Vagina (tissue), 2 donors: ENCODE data around the gene BRPF3.

Experiments
- CTCF ChIP-seq, 3 experiments: fragments of 450-650 bp in 2 of 3; fragments of 200-600 bp in 1 of 3; sonication (generic) in 1 of 3; IDR thresholded peaks; one replicate each; pipeline ENCODE4 v1.5.1; 2017 to 2019; ENCODE audit warnings: antibody characterized with exemption in 3 of 3, mild to moderate bottlenecking in 2 of 3, moderate library complexity in 2 of 3
- POLR2A ChIP-seq, 2 donors: fragments of 450-650 bp; IDR thresholded peaks; one replicate each; pipeline ENCODE4 v1.6.1; 2017; ENCODE audit warnings: antibody characterized with exemption in 2 of 2, mild to moderate bottlenecking in 2 of 2, moderate library complexity in 2 of 2

GRCh38 chr6:36245572-36246061 lies 49.1 kb downstream of the BRPF3 start:
- TF ChIP-seq POLR2A (IDR thresholded peaks at IDR 0.05) (no peak), CTCF (IDR thresholded peaks at IDR 0.05) (no peak)
